Loucy (cell line): ENCODE data around the gene PPARG.
"Not testable (repeated sequence)": the region's sequence is repeated elsewhere in the genome, so short reads cannot be mapped to it uniquely, and the experiment has no call there.

ENCODE experiments used
- H2AFZ ChIP-seq: fragments of 200-600 bp; sonication (generic); 2 replicates; pipeline ENCODE4 v1.6.0; 2016; ENCODE audit warnings: antibody characterized with exemption, mild to moderate bottlenecking, low read length, moderate library complexity
- H3F3A ChIP-seq: fragments of 200-600 bp; 2 replicates; pipeline ENCODE4 v1.6.0; 2016; ENCODE audit warnings: antibody characterized with exemption, low read depth, mild to moderate bottlenecking
- H3K27me3 ChIP-seq: fragments of 200-600 bp; sonication (generic); 2 replicates; pipeline ENCODE4 v1.6.1; 2014; ENCODE audit warnings: low read length, mild to moderate bottlenecking; ENCODE audit not compliant: insufficient read depth, poor library complexity, severe bottlenecking
- H3K36me3 ChIP-seq: fragments of 200-600 bp; sonication (generic); 2 replicates; pipeline ENCODE4 v1.6.1; 2016; ENCODE audit warnings: low read length; ENCODE audit not compliant: insufficient read depth
- H3K4me1 ChIP-seq: fragments of 200-600 bp; sonication (generic); 2 replicates; pipeline ENCODE4 v1.5.1; 2014; ENCODE audit warnings: low read length, mild to moderate bottlenecking; ENCODE audit not compliant: insufficient read depth, poor library complexity, severe bottlenecking
- H3K4me2 ChIP-seq: fragments of 200-600 bp; sonication (generic); 2 replicates; pipeline ENCODE4 v1.6.0; 2014; ENCODE audit warnings: antibody characterized with exemption, low read length, low read depth, mild to moderate bottlenecking; ENCODE audit not compliant: poor library complexity, severe bottlenecking
- H3K4me3 ChIP-seq: fragments of 200-600 bp; sonication (generic); 2 replicates; pipeline ENCODE4 v1.5.1; 2014; ENCODE audit warnings: low read length, mild to moderate bottlenecking, mixed read lengths; ENCODE audit not compliant: poor library complexity, severe bottlenecking
- H3K79me2 ChIP-seq: fragments of 200-600 bp; sonication (generic); 2 replicates; pipeline ENCODE4 v1.6.1; 2014; ENCODE audit warnings: low read length; ENCODE audit not compliant: insufficient read depth
- H3K9ac ChIP-seq: fragments of 200-600 bp; sonication (generic); 2 replicates; pipeline ENCODE4 v1.6.0; 2014; ENCODE audit warnings: mild to moderate bottlenecking, low read depth, low read length, moderate library complexity; ENCODE audit not compliant: poor library complexity, severe bottlenecking
- H3K9me2 ChIP-seq: fragments of 200-600 bp; sonication (generic); replicated peaks from 2 replicates; pipeline ENCODE4 v1.6.1; 2016; ENCODE audit warnings: low read depth, low read length, mixed read lengths
- H3K9me3 ChIP-seq: fragments of 200-600 bp; sonication (generic); 2 replicates; pipeline ENCODE4 v1.6.1; 2014; ENCODE audit warnings: mild to moderate bottlenecking, antibody characterized with exemption, low read length, low read depth; ENCODE audit not compliant: insufficient read depth
- H4K20me1 ChIP-seq: fragments of 200-600 bp; sonication (generic); 2 replicates; pipeline ENCODE4 v1.6.0; 2014; ENCODE audit warnings: antibody characterized with exemption, low read length, mild to moderate bottlenecking; ENCODE audit not compliant: insufficient read depth, poor library complexity, severe bottlenecking
- EZH2phosphoT487 ChIP-seq: fragments of 200-600 bp; IDR thresholded peaks from 2 replicates; pipeline ENCODE4 v1.6.1; 2018; ENCODE audit warnings: antibody characterized with exemption, mild to moderate bottlenecking, moderate library complexity, borderline replicate concordance
- TF ChIP-seq, protein P1 (sequence below): fragments of 200-600 bp; sonication (generic); conservative IDR thresholded peaks from 2 replicates; pipeline ENCODE4 v1.5.1; 2014; ENCODE audit warnings: mild to moderate bottlenecking, antibody characterized with exemption, low read length

The PPARG gene

DNA sequence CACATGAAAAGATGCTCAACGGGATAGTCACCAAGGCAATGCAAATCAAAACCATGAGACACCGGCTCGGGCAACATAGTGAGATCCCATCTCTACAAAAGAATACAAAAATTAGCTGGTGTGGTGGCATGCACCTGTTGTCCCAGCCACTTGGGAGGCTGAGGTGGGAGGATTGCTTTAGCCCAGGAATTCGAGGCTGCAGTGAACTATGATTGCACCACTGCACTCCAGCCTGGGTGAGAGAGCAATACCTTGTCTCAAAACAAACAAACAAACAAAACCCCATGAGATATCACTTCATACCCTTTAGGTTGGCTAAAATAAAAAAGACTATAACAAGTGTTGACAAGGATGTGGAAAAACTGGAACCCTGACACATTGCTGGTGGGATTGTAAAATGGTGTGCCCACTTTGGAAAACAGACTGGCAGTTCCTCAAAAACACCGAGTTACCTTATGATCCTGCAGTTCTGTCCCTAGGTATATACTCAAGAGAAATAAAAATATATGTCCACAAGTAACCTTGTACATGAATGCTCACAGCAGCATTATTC lies 3.8 kb upstream of the PPARG start:
- no peak overlapping the region for H3K4me2 ChIP-seq
- no peaks in the 10 kb centered on the region for H3K27me3 ChIP-seq
- no peak for TF ChIP-seq EZH2phosphoT487
- TF ChIP-seq, protein P1, sequence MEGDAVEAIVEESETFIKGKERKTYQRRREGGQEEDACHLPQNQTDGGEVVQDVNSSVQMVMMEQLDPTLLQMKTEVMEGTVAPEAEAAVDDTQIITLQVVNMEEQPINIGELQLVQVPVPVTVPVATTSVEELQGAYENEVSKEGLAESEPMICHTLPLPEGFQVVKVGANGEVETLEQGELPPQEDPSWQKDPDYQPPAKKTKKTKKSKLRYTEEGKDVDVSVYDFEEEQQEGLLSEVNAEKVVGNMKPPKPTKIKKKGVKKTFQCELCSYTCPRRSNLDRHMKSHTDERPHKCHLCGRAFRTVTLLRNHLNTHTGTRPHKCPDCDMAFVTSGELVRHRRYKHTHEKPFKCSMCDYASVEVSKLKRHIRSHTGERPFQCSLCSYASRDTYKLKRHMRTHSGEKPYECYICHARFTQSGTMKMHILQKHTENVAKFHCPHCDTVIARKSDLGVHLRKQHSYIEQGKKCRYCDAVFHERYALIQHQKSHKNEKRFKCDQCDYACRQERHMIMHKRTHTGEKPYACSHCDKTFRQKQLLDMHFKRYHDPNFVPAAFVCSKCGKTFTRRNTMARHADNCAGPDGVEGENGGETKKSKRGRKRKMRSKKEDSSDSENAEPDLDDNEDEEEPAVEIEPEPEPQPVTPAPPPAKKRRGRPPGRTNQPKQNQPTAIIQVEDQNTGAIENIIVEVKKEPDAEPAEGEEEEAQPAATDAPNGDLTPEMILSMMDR, result no peak
- no peaks in the 10 kb centered on the region for H3F3A ChIP-seq
- no peaks in the 10 kb centered on the region for H3K36me3 ChIP-seq
- H3K4me1 ChIP-seq, result peaks cover 5% of the 10 kb centered on the region
- H3K4me3 ChIP-seq, result no peak overlapping the region
- no peaks in the 10 kb centered on the region for H3K79me2 ChIP-seq
- H3K9ac ChIP-seq, result no peak overlapping the region
- no peak overlapping the region for H2AFZ ChIP-seq
- no peaks in the 10 kb centered on the region for H3K9me2 ChIP-seq
- H3K9me3 ChIP-seq, result no peaks in the 10 kb centered on the region
- H4K20me1 ChIP-seq, result no peaks in the 10 kb centered on the region

DNA sequence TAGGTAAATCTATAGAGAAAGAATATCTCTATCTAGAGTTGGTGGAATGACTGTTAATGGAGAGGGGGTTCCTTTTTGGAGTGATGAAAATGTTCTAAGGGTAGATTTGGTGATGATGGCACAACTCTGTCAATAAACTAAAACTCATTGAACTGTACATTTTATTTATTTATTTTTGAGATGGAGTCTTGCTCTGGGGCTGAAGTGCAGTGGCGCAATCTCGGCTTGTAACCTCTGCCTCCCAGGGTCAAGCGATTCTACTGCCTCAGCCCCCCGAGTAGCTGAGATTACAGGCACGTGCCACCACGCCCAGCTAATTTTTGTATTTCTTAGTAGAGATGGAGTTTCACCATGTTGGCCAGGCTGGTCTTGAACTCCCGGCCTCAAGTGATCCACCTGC lies 3.1 kb upstream of the PPARG start:
- not testable (repeated sequence) for H3K4me3 ChIP-seq, H3K9me2 ChIP-seq, H3K9ac ChIP-seq, H2AFZ ChIP-seq, H3F3A ChIP-seq, H3K4me1 ChIP-seq, H3K4me2 ChIP-seq, H3K36me3 ChIP-seq, H3K27me3 ChIP-seq, H3K79me2 ChIP-seq, H4K20me1 ChIP-seq, H3K9me3 ChIP-seq

DNA sequence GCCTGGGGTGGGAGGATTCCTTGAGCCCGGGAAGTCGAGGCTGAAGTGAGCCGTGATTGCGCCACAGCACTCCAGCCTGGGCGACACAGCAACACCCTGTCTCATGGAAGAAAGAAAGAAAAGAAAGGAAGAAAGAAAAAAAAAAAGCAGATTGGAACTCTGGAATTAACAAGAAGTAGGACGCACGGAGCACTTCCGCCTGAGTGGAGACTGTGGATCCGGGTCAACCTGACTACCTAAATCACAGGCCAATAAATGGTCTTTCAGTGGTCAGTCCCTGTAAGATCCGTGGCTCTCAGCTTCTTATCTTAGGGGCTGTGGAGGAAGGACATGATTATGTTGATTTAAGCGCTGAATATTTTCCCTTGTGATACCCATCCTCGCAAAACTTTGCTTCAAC lies 2.4 kb upstream of the PPARG start:
- Histone ChIP-seq H4K20me1 (no peaks in the 10 kb centered on the region), H3K27me3 (no peaks in the 10 kb centered on the region), H3K9me3 (no peaks in the 10 kb centered on the region), H3K79me2 (no peaks in the 10 kb centered on the region), H3F3A (no peaks in the 10 kb centered on the region), H3K4me3 (no peak overlapping the region), H3K9me2 (no peaks in the 10 kb centered on the region), H2AFZ (no peak overlapping the region), H3K4me1 (peaks cover 5% of the 10 kb centered on the region), H3K4me2 (no peak overlapping the region), H3K9ac (no peak overlapping the region), H3K36me3 (no peaks in the 10 kb centered on the region)
- TF ChIP-seq, protein P1, result no peak
- no peak for TF ChIP-seq EZH2phosphoT487

DNA sequence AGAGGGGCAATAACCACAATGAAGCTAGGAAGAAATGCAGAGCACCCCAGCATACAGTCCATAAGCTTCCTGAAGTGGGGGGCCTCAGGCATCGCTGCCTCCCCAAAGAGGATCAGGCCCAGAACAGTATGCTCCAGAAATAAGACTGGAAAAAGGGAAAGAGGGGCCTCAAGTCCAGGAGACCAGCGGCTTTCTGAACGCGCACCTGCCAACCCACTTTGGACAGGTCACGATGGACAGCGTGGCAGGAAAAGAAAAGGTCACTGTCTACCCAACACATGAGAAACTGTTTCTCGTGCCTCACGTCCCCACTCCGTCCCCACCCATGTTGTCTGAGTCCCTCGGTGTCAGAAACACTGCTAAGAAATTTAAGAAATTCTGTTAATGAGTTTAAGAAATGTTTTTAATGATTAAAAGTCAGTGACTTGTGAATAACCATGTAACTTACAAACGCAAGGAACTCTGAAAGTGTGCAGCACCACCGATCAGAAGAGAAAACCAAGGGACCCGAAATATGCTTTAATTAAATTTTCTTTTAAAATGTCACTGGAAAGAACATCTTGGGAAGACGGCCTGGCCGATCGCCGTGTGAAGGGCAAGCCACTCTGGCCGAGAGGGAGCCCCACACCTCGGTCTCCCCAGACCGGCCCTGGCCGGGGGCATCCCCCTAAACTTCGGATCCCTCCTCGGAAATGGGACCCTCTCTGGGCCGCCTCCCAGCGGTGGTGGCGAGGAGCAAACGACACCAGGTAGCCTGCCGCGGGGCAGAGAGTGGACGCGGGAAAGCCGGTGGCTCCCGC lies 1.7 kb upstream of the PPARG start:
- H3K4me2 ChIP-seq, result no peak overlapping the region
- H3K4me3 ChIP-seq, result no peak overlapping the region
- no peaks in the 10 kb centered on the region for H3F3A ChIP-seq
- no peaks in the 10 kb centered on the region for H3K79me2 ChIP-seq
- no peaks in the 10 kb centered on the region for H3K27me3 ChIP-seq
- no peaks in the 10 kb centered on the region for H3K9me3 ChIP-seq
- TF ChIP-seq EZH2phosphoT487, result no peak
- TF ChIP-seq, protein P1, result no peak
- H3K9me2 ChIP-seq, result no peaks in the 10 kb centered on the region
- H3K4me1 ChIP-seq, result peaks cover 5% of the 10 kb centered on the region
- H3K9ac ChIP-seq, result no peak overlapping the region
- H3K36me3 ChIP-seq, result no peaks in the 10 kb centered on the region
- H4K20me1 ChIP-seq, result no peaks in the 10 kb centered on the region
- H2AFZ ChIP-seq, result no peak overlapping the region
